K562 (cell line): ENCODE results near the gene WNK1. TPM values are rescaled to one million over a fixed set of nuclear protein-coding genes. Genes with fewer than 3 reads are reported as not detected.

Experiments used
- ATAC-seq: fragments of 200-7000 bp; cut with Tn5 transposase; 3 replicates; pipeline ENCODE4 v1.9.1; 2020; ENCODE audit warnings: moderate library complexity
- BruUV-seq: library from RNA; stranded (reverse); fragments of 400-500 nt; replicated peaks from 2 replicates; lab custom pipeline; 2021; lab: Mats Ljungman, UMichigan
- CTCF ChIA-PET: fragments of 300-600 bp; formaldehyde crosslinking; extraction: SDS; loops from one replicate; lab custom pipeline; 2021; ENCODE audit warnings: low intra/inter-chr PET ratio; lab: Yijun Ruan, JAX
- POLR2A ChIA-PET: fragments of 300-600, 350-650 bp; sonication (Branson Sonifier 250); formaldehyde crosslinking; extraction: SDS; loops from one replicate; lab custom pipeline; 2021; ENCODE audit warnings: antibody characterized with exemption, inconsistent platforms; lab: Yijun Ruan, JAX
- DNase-seq, 4 experiments: peaks; one replicate each; pipeline versions ENCODE4 v3.0.0 to v3.0.0-alpha.2; 2011 to 2018; ENCODE audit warnings: low spot score in 3 of 4, mixed read lengths in 3 of 4; ENCODE audit errors: extremely low read depth in 1 of 4
- FAIRE-seq: peaks from 2 replicates; lab custom pipeline; 2011; peaks lifted over from hg19 to GRCh38; lab: Jason Lieb, UNC
- H2AFZ ChIP-seq: 2 replicates; pipeline ENCODE4 v1.6.0; 2011; ENCODE audit warnings: low read depth, low read length, control low read depth, inconsistent platforms
- H3K27ac ChIP-seq: fragments of 200-600 bp; 3 replicates; pipeline ENCODE4 v1.8.0; 2011; ENCODE audit warnings: low read depth, mild to moderate bottlenecking, control low read depth, inconsistent platforms, low read length, moderate library complexity, mixed read lengths; ENCODE audit errors: extremely low read depth
- H3K27me3 ChIP-seq, 2 experiments: fragments of 300-600 bp in 1 of 2; 2 replicates in 1 of 2; 3 replicates in 1 of 2; pipeline versions ENCODE4 v1.6.0 to v1.8.0; 2011; ENCODE audit warnings: inconsistent platforms in 2 of 2, low read length in 2 of 2, mild to moderate bottlenecking in 1 of 2, mixed read lengths in 1 of 2, moderate library complexity in 1 of 2; ENCODE audit not compliant: control insufficient read depth in 2 of 2, insufficient read depth in 2 of 2
- H3K36me3 ChIP-seq: fragments of 300-600 bp; 3 replicates; pipeline ENCODE4 v1.8.0; 2011; ENCODE audit warnings: mild to moderate bottlenecking, low read length, inconsistent platforms; ENCODE audit not compliant: control insufficient read depth, insufficient read depth
- H3K4me1 ChIP-seq, 2 experiments: fragments of 200-600 bp in 1 of 2; replicated peaks in 1 of 2; 2 replicates in 1 of 2; 3 replicates in 1 of 2; pipeline versions ENCODE4 v1.5.1 to v1.8.0; 2011; ENCODE audit warnings: inconsistent platforms in 2 of 2, low read length in 2 of 2, mild to moderate bottlenecking in 1 of 2, mixed read lengths in 1 of 2, moderate library complexity in 1 of 2; ENCODE audit not compliant: control insufficient read depth in 2 of 2, insufficient read depth in 2 of 2
- H3K4me2 ChIP-seq: 2 replicates; pipeline ENCODE4 v1.6.1; 2011; ENCODE audit warnings: low read length, control low read depth, inconsistent platforms, mixed read lengths; ENCODE audit not compliant: insufficient read depth
- H3K4me3 ChIP-seq: fragments of 200-600 bp; sonication (generic), shearing (Covaris generic); 2 replicates; pipeline ENCODE4 v1.5.1; 2016; ENCODE audit warnings: control low read depth, inconsistent platforms
- H3K79me2 ChIP-seq: fragments of 200-600 bp; 3 replicates; pipeline ENCODE4 v1.8.0; 2011; ENCODE audit warnings: low read length, inconsistent platforms; ENCODE audit not compliant: control insufficient read depth, insufficient read depth
- H3K9ac ChIP-seq, 2 experiments: 2 replicates each; pipeline versions ENCODE4 v1.6.0 to v1.6.1; 2011; ENCODE audit warnings: low read depth in 2 of 2, low read length in 2 of 2, control low read depth in 1 of 2, inconsistent platforms in 1 of 2, mild to moderate bottlenecking in 1 of 2, mixed read lengths in 1 of 2; ENCODE audit not compliant: insufficient read depth in 1 of 2
- H3K9me1 ChIP-seq: one replicate; pipeline ENCODE4 v1.6.0; 2011; ENCODE audit warnings: inconsistent platforms, mild to moderate bottlenecking, low read length, moderate library complexity; ENCODE audit not compliant: control insufficient read depth, insufficient read depth
- H3K9me3 ChIP-seq: replicated peaks from 2 replicates; pipeline ENCODE4 v1.5.1; 2011; ENCODE audit warnings: low read depth, low read length, inconsistent platforms; ENCODE audit not compliant: control insufficient read depth, insufficient read depth
- H4K20me1 ChIP-seq: replicated peaks from 2 replicates; pipeline ENCODE4 v1.6.1; 2011; ENCODE audit warnings: low read length, inconsistent platforms, mixed read lengths; ENCODE audit not compliant: control insufficient read depth, insufficient read depth
- HLTF ChIP-seq: fragments of 450-650 bp; IDR thresholded peaks from 2 replicates; pipeline ENCODE4 v1.6.1; 2016
- SRSF9 ChIP-seq: fragments of 200-400 bp; formaldehyde crosslinking; IDR thresholded peaks from 2 replicates; pipeline ENCODE4 v1.6.1; 2017; ENCODE audit warnings: low read depth, low read length, borderline replicate concordance
- TAL1 ChIP-seq: fragments of 450-650 bp; IDR thresholded peaks from 2 replicates; pipeline ENCODE4 v1.6.1; 2016; ENCODE audit warnings: mild to moderate bottlenecking
- in situ Hi-C: fragments of 300-500 bp; cut with MboI; formaldehyde crosslinking; loops from 4 replicates; pipeline ENCODE4 v1.15.0; 2018; ENCODE audit warnings: inconsistent platforms, mixed read lengths
- intact Hi-C: fragments of 100-400 bp; cut with micrococcal nuclease; formaldehyde crosslinking; loops from 2 replicates; pipeline ENCODE4 v1.14.2; 2022
- polyA plus RNA-seq, 8 experiments: library from polyadenylated mRNA; depleted of rRNA in 4 of 8; stranded (reverse) in 5 of 8; unstranded in 3 of 8; fragments of >200 nt; fragmentation: Nextera tagmentation in 2 of 8; fragmentation: Illumina TruSeq in 1 of 8; extraction: Ambion mirVana in 2 of 8; extraction: Trizol in 1 of 8; gene quantifications; 2 replicates each; pipeline versions ENCODE4 v1.2.1 to v1.2.3, GENCODE V29; 2011 to 2014; ENCODE audit warnings: inconsistent platforms in 1 of 8, missing spikeins in 1 of 8
- total RNA-seq, 7 experiments: library from RNA; depleted of rRNA in 6 of 7; stranded (reverse); fragments of >200 nt in 6 of 7; fragmentation: Illumina TruSeq in 2 of 7; extraction: Trizol in 2 of 7; gene quantifications; 2 replicates each; pipeline versions ENCODE4 v1.2.1 to v1.2.3, GENCODE V29; 2011 to 2021; ENCODE audit warnings: low replicate concordance in 1 of 7
- TF ChIP-seq, protein P1 (sequence below): fragments of 200-600 bp; sonication (generic); IDR thresholded peaks from one replicate; pipeline ENCODE4 v1.6.1; 2012; ENCODE audit warnings: mild to moderate bottlenecking, low read depth, low read length, inconsistent platforms
- TF ChIP-seq, protein P2 (sequence below): fragments of 450-650 bp; formaldehyde crosslinking; IDR thresholded peaks from 2 replicates; pipeline ENCODE4 v1.4.0; 2022; ENCODE audit warnings: missing genetic modification characterization
- TF ChIP-seq, protein P3 (sequence below): fragments of 450-650 bp; formaldehyde crosslinking; conservative IDR thresholded peaks from 2 replicates; pipeline ENCODE4 v1.4.0; 2022; ENCODE audit warnings: mild to moderate bottlenecking, missing genetic modification characterization

Gene WNK1
- total and polyA plus RNA-seq, 9 of the 15 experiments (the other 6 are each of a cell fraction or from before 2014, with no cell fraction given): 4.3 to 73.9 (median 31.0) TPM

DNA sequence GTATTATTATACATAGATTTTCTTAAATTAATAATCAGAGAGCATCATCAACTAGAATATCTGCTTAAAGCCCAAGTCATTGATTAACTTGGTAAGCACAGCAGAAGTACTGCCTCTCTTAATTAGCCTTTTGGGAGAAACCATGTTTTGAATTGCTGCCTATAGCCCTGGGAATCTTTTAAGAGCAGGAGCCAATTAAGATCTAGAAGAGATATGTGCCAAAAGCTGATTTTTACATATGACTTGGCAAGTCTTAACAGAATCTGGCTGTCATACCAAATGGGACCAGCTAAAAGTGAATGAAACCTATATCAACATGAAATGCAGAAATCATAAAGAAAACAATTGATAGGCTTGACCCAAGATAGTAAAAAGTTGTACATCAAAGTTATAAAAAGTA, 23.2 kb upstream of the WNK1 start:
- BruUV-seq: no TSS peak
- in situ Hi-C loops (no loop called here), intact Hi-C loops (no loop called here)
- no peaks in the 10 kb centered on the region for H3K4me1 ChIP-seq
- no peaks in the 10 kb centered on the region for H3K36me3 ChIP-seq
- no peak overlapping the region for H2AFZ ChIP-seq
- H3K4me2 ChIP-seq: no peak overlapping the region
- H3K9me3 ChIP-seq: peaks cover 2% of the 10 kb centered on the region; the same call in 1 of the 2 replicates
- no peaks in the 10 kb centered on the region for H3K27me3 ChIP-seq
- H3K79me2 ChIP-seq: no peaks in the 10 kb centered on the region
- no peaks in the 10 kb centered on the region for H3K9me1 ChIP-seq
- ATAC-seq: no peak
- H3K9ac ChIP-seq: no peak overlapping the region
- ChIA-PET POLR2A (interaction anchor here (1.3 to 1.8 kb wide), 2 partner anchors 10 to 12 kb away, joined by 3 to 5 read pairs; no protein-coding TSS in a partner anchor), CTCF (no interaction called here)
- no peak overlapping the region for H3K27ac ChIP-seq
- no peak for FAIRE-seq
- H4K20me1 ChIP-seq: no peaks in the 10 kb centered on the region
- H3K4me3 ChIP-seq: no peak overlapping the region
- no peak for DNase-seq
- TF ChIP-seq, protein P1, sequence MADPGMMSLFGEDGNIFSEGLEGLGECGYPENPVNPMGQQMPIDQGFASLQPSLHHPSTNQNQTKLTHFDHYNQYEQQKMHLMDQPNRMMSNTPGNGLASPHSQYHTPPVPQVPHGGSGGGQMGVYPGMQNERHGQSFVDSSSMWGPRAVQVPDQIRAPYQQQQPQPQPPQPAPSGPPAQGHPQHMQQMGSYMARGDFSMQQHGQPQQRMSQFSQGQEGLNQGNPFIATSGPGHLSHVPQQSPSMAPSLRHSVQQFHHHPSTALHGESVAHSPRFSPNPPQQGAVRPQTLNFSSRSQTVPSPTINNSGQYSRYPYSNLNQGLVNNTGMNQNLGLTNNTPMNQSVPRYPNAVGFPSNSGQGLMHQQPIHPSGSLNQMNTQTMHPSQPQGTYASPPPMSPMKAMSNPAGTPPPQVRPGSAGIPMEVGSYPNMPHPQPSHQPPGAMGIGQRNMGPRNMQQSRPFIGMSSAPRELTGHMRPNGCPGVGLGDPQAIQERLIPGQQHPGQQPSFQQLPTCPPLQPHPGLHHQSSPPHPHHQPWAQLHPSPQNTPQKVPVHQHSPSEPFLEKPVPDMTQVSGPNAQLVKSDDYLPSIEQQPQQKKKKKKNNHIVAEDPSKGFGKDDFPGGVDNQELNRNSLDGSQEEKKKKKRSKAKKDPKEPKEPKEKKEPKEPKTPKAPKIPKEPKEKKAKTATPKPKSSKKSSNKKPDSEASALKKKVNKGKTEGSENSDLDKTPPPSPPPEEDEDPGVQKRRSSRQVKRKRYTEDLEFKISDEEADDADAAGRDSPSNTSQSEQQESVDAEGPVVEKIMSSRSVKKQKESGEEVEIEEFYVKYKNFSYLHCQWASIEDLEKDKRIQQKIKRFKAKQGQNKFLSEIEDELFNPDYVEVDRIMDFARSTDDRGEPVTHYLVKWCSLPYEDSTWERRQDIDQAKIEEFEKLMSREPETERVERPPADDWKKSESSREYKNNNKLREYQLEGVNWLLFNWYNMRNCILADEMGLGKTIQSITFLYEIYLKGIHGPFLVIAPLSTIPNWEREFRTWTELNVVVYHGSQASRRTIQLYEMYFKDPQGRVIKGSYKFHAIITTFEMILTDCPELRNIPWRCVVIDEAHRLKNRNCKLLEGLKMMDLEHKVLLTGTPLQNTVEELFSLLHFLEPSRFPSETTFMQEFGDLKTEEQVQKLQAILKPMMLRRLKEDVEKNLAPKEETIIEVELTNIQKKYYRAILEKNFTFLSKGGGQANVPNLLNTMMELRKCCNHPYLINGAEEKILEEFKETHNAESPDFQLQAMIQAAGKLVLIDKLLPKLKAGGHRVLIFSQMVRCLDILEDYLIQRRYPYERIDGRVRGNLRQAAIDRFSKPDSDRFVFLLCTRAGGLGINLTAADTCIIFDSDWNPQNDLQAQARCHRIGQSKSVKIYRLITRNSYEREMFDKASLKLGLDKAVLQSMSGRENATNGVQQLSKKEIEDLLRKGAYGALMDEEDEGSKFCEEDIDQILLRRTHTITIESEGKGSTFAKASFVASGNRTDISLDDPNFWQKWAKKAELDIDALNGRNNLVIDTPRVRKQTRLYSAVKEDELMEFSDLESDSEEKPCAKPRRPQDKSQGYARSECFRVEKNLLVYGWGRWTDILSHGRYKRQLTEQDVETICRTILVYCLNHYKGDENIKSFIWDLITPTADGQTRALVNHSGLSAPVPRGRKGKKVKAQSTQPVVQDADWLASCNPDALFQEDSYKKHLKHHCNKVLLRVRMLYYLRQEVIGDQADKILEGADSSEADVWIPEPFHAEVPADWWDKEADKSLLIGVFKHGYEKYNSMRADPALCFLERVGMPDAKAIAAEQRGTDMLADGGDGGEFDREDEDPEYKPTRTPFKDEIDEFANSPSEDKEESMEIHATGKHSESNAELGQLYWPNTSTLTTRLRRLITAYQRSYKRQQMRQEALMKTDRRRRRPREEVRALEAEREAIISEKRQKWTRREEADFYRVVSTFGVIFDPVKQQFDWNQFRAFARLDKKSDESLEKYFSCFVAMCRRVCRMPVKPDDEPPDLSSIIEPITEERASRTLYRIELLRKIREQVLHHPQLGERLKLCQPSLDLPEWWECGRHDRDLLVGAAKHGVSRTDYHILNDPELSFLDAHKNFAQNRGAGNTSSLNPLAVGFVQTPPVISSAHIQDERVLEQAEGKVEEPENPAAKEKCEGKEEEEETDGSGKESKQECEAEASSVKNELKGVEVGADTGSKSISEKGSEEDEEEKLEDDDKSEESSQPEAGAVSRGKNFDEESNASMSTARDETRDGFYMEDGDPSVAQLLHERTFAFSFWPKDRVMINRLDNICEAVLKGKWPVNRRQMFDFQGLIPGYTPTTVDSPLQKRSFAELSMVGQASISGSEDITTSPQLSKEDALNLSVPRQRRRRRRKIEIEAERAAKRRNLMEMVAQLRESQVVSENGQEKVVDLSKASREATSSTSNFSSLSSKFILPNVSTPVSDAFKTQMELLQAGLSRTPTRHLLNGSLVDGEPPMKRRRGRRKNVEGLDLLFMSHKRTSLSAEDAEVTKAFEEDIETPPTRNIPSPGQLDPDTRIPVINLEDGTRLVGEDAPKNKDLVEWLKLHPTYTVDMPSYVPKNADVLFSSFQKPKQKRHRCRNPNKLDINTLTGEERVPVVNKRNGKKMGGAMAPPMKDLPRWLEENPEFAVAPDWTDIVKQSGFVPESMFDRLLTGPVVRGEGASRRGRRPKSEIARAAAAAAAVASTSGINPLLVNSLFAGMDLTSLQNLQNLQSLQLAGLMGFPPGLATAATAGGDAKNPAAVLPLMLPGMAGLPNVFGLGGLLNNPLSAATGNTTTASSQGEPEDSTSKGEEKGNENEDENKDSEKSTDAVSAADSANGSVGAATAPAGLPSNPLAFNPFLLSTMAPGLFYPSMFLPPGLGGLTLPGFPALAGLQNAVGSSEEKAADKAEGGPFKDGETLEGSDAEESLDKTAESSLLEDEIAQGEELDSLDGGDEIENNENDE: no peak
- no peak for TF ChIP-seq HLTF
- TF ChIP-seq TAL1: no peak
- TF ChIP-seq, protein P2, sequence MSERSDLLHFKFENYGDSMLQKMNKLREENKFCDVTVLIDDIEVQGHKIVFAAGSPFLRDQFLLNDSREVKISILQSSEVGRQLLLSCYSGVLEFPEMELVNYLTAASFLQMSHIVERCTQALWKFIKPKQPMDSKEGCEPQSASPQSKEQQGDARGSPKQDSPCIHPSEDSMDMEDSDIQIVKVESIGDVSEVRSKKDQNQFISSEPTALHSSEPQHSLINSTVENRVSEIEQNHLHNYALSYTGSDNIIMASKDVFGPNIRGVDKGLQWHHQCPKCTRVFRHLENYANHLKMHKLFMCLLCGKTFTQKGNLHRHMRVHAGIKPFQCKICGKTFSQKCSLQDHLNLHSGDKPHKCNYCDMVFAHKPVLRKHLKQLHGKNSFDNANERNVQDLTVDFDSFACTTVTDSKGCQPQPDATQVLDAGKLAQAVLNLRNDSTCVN (CRISPR knock-in tag): no peak
- no peak for TF ChIP-seq SRSF9
- TF ChIP-seq, protein P3, sequence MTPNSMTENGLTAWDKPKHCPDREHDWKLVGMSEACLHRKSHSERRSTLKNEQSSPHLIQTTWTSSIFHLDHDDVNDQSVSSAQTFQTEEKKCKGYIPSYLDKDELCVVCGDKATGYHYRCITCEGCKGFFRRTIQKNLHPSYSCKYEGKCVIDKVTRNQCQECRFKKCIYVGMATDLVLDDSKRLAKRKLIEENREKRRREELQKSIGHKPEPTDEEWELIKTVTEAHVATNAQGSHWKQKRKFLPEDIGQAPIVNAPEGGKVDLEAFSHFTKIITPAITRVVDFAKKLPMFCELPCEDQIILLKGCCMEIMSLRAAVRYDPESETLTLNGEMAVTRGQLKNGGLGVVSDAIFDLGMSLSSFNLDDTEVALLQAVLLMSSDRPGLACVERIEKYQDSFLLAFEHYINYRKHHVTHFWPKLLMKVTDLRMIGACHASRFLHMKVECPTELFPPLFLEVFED (CRISPR knock-in tag): no peak
